Measurements from ENCODE around the gene MINK1.

GRCh38 chr17:4936436-4936835, 103.3 kb downstream of the MINK1 start:
- TF ChIP-seq CTCF (IDR thresholded peaks at IDR 0.05): no peak
- TF ChIP-seq EP300 (IDR thresholded peaks at IDR 0.05; ENCODE audit: low read depth): no peak
- no peak for TF ChIP-seq POLR2A (IDR thresholded peaks at IDR 0.05)
- no peak for TF ChIP-seq POLR2AphosphoS5 (IDR thresholded peaks at IDR 0.05)

Measured in transverse colon (tissue), 4 donors.